ENCODE data around the gene RBL2. TPM values are rescaled to one million over a fixed set of nuclear protein-coding genes. Genes with fewer than 3 reads are reported as not detected.

RBL2 gene
- polyA plus RNA-seq, 1 donor from 2014 or later = 146 TPM

GRCh38 chr16:53507464-53508179 is 73.4 kb downstream of the RBL2 start:
- no peaks in the 10 kb centered on the region for H3K27me3 ChIP-seq (ENCODE audit: insufficient read depth, low read depth, low read length)
- no peaks in the 10 kb centered on the region for H3K9me2 ChIP-seq (ENCODE audit: insufficient read depth, low read length)
- TF ChIP-seq EZH2 (IDR thresholded peaks at IDR 0.05; ENCODE audit: borderline replicate concordance, insufficient read depth, low read length, poor library complexity, severe bottlenecking) (no peak), RAD21 (conservative IDR thresholded peaks at IDR 0.05) (no peak), EP300 (conservative IDR thresholded peaks at IDR 0.05; ENCODE audit: poor library complexity, severe bottlenecking) (no peak), MXI1 (conservative IDR thresholded peaks at IDR 0.05; ENCODE audit: poor library complexity, severe bottlenecking) (no peak), REST (IDR thresholded peaks at IDR 0.05; ENCODE audit: borderline replicate concordance) (no peak), SMC3 (conservative IDR thresholded peaks at IDR 0.05; ENCODE audit: poor library complexity) (no peak), CTCF (IDR thresholded peaks at IDR 0.05; ENCODE audit: poor library complexity, severe bottlenecking) (no peak), TAF1 (IDR thresholded peaks at IDR 0.05; ENCODE audit: low read depth) (no peak), POLR2AphosphoS5 (IDR thresholded peaks at IDR 0.05) (no peak)
- no peaks in the 10 kb centered on the region for H3F3A ChIP-seq (ENCODE audit: insufficient read depth, low read length, poor library complexity, severe bottlenecking)
- H3K4me2 ChIP-seq (ENCODE audit: low read length) = no peak overlapping the region
- no peak overlapping the region for H3K27ac ChIP-seq (ENCODE audit: low read length)
- no peaks in the 10 kb centered on the region for H3K36me3 ChIP-seq (ENCODE audit: insufficient read depth, low read length)
- no peaks in the 10 kb centered on the region for H4K20me1 ChIP-seq (ENCODE audit: insufficient read depth)
- H2AFZ ChIP-seq (ENCODE audit: low read depth, low read length) = no peak overlapping the region
- no peaks in the 10 kb centered on the region for H3K9me3 ChIP-seq (ENCODE audit: low read length)
- H3K79me2 ChIP-seq (replicated peaks; ENCODE audit: insufficient read depth, low read length) = no peaks in the 10 kb centered on the region
- H3K9ac ChIP-seq (ENCODE audit: low read length) = no peak overlapping the region
- no peak overlapping the region for H3K4me3 ChIP-seq (ENCODE audit: low read length)

GRCh38 chr16:53509906-53510703 is 75.8 kb downstream of the RBL2 start:
- TF ChIP-seq RAD21 (conservative IDR thresholded peaks at IDR 0.05) (peak; percentile 69), POLR2AphosphoS5 (IDR thresholded peaks at IDR 0.05) (no peak), SMC3 (conservative IDR thresholded peaks at IDR 0.05; ENCODE audit: poor library complexity) (peak; percentile 72), CTCF (IDR thresholded peaks at IDR 0.05; ENCODE audit: poor library complexity, severe bottlenecking) (peak; percentile 85), MXI1 (conservative IDR thresholded peaks at IDR 0.05; ENCODE audit: poor library complexity, severe bottlenecking) (no peak)
- Histone ChIP-seq H3K79me2 (replicated peaks; ENCODE audit: insufficient read depth, low read length) (no peaks in the 10 kb centered on the region), H3K9ac (ENCODE audit: low read length) (no peak overlapping the region), H3K9me3 (ENCODE audit: low read length) (no peaks in the 10 kb centered on the region), H3K9me2 (ENCODE audit: insufficient read depth, low read length) (no peaks in the 10 kb centered on the region), H3K4me3 (ENCODE audit: low read length) (no peak overlapping the region), H3K36me3 (ENCODE audit: insufficient read depth, low read length) (no peaks in the 10 kb centered on the region), H3F3A (ENCODE audit: insufficient read depth, low read length, poor library complexity, severe bottlenecking) (no peaks in the 10 kb centered on the region), H3K27me3 (ENCODE audit: insufficient read depth, low read depth, low read length) (no peaks in the 10 kb centered on the region), H3K4me2 (ENCODE audit: low read length) (no peak overlapping the region), H3K27ac (ENCODE audit: low read length) (no peak overlapping the region), H2AFZ (ENCODE audit: low read depth, low read length) (no peak overlapping the region), H4K20me1 (ENCODE audit: insufficient read depth) (no peaks in the 10 kb centered on the region)

All from neural cell (in vitro differentiated cells).